Stimulated activated CD8-positive, alpha-beta memory T cell treated with anti-CD3 and anti-CD28 coated beads, Interleukin-7, amount 100 ng/mL, for 24 hours (primary cell): Measurements from ENCODE around the gene RERG.
"Not testable (repeated sequence)": the region's sequence is repeated elsewhere in the genome, so short reads cannot be mapped to it uniquely, and the experiment has no call there.

Experiments
- DNase-seq: peaks from one replicate; pipeline ENCODE4 v3.0.0-alpha.2; 2020; ENCODE audit warnings: low read depth

The RERG gene

DNA sequence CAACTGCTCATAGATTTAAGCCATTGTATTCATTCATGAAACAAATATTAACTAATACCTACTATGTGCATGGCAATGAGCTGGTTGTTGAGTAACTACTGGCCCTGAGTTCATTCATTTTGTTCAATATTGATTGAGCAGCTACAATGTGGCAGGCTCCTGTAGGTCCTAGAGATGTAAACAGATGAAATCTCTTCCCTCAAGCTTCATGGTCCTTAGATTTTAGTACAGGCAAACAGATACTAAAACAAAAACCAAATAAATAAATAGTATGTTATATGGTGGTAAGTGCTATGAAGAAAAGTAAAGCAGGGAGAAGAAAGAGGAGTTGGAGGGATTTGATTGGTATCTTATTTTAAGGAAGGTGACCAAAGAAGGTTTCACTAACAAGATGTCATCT, 77.8 kb downstream of the RERG start:
- no peak for DNase-seq

DNA sequence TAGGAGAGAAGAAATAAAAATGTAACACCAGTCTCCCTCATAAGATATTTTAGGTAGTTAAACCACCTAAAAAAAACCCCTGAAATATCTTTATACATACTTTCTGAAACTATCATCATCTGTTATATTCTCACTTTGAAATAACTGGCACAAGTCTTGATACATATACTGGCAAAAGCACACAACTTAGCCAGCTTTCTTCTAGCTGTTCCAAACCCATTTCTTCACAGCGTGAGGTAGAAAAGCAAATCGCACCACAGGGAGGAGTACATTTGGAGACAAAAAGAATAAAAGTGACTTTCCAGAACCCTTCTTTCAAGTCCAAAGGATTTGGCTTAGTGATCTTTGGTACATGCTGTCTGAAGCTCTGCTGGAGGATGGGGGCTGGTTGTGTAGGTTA, 78.5 kb downstream of the RERG start:
- DNase-seq = no peak

DNA sequence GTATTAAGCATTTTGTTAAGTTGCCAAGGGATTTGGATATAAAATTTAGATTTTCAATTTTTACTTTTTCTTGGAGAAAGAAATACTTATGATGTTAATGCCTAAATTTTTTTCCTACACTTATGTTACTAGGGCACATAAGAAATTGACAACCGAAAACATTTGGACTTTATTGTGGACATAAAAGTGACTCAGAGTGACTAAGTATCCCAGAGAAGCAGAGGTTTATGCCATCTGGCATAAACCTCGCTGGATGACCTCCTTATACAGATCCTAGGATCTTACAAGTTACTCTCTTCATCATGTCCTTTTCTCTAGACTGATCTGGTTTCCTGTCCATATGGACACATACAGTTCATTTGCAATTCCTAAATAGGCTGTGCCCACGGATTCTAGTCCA, 89.8 kb downstream of the RERG start:
- no peak for DNase-seq

- no peak for DNase-seq
Measured at GRCh38 chr12:15130541-15130940, 90.7 kb downstream of the RERG start.

- no peak for DNase-seq
Measured at GRCh38 chr12:15123401-15123800, 97.8 kb downstream of the RERG start.

DNA sequence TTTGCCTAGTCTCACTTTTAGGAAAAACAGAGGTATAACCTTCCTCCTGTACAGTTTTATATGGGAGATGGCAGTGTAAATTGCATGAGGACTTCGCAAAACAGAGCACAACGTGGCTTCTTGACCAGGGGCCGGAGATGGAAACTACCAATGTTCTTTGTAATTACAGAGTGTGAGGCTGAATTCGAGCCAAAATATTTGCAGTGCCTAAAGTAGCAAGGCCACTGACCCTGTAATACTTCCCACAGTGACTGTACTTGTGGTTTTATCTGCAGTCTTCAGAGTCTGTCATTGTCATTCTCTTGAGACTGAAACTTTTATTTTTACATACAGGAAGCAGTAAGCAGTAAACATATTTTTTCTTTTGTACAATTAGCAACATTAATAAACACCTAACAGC, 98.9 kb downstream of the RERG start:
- DNase-seq = no peak

- DNase-seq = no peak
Measured at GRCh38 chr12:15118955-15119354, 102.3 kb downstream of the RERG start.

- DNase-seq = no peak
Measured at GRCh38 chr12:15116983-15117382, 104.2 kb downstream of the RERG start.

DNA sequence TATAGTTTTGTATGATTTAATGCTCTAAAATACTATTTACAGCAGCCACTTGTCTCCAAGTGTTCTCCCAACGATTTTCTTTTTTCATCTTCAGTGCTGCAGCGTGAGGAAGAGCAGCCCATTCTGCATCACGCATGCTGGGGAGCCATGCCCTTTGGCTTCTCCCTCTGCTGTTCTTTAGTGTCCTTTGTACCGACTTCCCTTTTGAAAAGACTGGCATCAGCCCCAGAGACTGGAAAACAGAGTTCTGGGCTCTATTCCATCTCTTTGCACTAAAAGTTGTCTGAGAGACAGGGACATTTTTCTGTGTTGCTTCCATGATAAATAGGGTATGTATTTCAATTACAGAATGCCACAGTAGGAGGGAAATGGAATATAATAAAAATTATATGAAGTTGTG, 105.1 kb downstream of the RERG start:
- DNase-seq = no peak

DNA sequence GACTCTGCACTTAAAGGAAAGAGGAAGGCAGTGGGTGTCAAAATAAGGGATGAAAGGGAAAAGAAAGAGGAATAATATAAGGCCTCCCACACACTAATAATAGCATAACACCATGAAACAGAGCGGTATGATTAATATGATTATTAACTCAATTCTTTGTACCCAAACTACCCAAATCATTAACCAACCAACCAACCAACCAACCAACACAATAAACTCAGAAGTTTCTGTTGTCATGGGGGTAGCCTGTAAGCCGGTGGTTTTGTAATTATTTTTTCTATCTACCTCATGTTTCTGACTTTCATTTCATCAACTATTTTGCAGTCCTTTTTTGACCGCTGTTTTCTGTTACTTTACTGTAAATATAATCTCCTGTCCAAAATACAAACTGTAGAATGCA, 105.8 kb downstream of the RERG start:
- no peak for DNase-seq

GRCh38 chr12:15114501-15114900, 106.7 kb downstream of the RERG start:
- DNase-seq = no peak

DNA sequence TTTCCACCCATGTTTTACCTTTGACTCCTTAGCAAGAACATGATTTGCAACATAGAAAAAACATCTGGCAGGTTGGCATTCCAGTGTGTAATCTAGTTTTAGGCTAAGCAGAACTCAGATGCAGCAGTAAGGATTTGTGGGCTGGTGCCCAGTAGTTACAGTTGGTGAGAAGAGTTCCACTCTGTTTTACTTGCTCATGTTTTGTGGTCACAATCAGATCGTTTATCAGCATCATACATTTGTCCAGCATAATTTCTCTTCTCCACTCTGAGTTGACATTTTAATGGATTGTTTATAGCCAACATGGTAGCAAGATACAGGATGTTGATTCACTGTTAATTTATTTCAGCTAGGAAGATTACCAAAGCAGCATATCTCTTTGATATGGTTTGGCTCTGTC, 128.4 kb downstream of the RERG start:
- DNase-seq = no peak

DNA sequence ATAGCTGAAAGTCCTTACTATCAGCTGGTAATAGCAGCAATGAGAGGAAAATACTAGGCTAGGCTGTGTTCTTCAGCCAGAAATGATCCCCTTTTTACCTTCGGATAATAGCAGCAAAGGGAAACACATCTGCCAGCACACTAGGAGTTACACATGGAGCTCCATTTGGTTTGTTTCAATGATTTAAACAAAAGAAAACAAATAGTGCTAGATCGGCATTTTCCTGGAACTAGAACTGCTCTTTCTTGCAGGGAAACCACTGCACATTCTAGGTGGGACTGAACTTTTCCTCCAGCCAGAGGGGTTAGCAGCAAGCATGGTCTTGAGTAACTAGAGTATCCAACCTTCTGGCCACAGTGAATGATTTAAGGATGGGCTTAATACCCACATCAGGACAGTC, 130.8 kb downstream of the RERG start:
- DNase-seq = no peak

DNA sequence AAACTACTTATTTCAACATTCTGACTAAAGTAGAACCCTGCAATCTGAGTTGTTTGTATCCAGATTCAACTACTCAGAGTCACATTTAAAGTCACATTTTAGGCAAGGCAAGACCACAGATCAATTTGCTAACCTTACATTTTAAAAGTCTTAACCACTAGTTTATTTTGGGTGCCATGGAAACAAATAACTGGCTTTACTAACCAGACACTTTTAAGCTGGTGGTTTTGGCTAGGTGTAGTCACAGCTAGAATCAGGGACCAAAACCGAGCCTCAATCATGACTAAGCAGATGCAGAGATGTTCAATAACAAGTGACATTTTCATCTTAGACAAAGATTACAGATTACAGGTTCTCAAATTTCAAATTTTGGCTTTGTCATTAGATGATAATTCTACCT, 133.1 kb downstream of the RERG start:
- DNase-seq = no peak

GRCh38 chr12:15077751-15078150, 143.5 kb downstream of the RERG start:
- DNase-seq = not testable (repeated sequence)

DNA sequence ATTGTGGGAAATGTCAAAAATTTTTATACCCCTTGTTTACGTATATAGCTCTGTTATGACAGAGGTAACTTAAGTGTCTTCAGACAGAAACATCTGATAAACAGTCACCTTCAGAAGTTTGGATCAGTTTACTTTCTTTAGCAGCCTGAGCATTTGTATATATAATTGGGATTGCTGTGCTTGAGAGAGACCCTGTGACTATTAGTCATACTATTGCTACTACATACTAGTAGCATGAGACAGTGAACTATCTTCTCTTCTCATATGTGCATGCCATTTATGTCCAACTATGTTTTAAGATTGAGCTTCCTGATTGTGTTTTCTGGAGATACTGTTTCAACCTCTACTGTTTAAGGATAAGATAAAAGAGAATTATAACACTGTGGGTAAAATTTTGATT, 146.9 kb downstream of the RERG start:
- DNase-seq = no peak

DNA sequence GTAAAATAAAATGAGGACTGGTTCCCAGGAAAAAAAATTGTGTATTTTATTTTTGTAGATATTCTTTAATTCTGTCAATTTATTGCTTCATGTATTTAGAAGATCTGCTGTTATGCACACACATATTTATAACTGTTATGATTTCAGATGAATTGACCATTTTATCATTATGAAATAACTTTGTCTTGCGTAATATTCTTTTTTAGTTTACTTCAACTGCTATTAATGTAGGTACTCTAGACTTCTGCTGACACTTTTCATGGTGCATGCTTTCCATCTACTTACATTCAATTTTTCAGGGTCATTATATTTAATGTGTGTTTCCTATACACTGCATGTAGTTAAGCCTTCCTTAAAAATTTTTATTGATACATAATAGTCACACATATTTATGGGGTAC, 162.1 kb downstream of the RERG start:
- no peak for DNase-seq
